Fibroblast of lung (primary cell): ENCODE measurements around the gene PIR.

Experiments used
- CTCF ChIP-seq, 2 donors: IDR thresholded peaks in 1 of 2; conservative IDR thresholded peaks in 1 of 2; 1 replicate in 1 of 2; 2 replicates in 1 of 2; pipeline ENCODE4 v1.5.1; 2011 to 2012; ENCODE audit warnings: low read length in 2 of 2, control low read depth in 1 of 2, inconsistent platforms in 1 of 2, low read depth in 1 of 2, mild to moderate bottlenecking in 1 of 2
- EZH2 ChIP-seq: IDR thresholded peaks from 2 replicates; pipeline ENCODE4 v1.5.1; 2012; ENCODE audit warnings: low read length, control low read depth, mild to moderate bottlenecking; ENCODE audit errors: missing control alignments

- TF ChIP-seq CTCF (conservative IDR thresholded peaks at IDR 0.05 in 1 of 2, IDR thresholded peaks at IDR 0.05 in 1 of 2; ENCODE audit: low read depth in 1 of 2, low read length in 2 of 2), result no peak
- no peak for TF ChIP-seq EZH2
Observed at GRCh38 chrX:15475021-15475420, 18.1 kb downstream of the PIR start.
